Measurements from ENCODE around the gene ETV3.
A peak's percentile ranks its signal among the peaks of the same experiment; 100 is the strongest.
"Not testable (repeated sequence)": the region's sequence is repeated elsewhere in the genome, so short reads cannot be mapped to it uniquely, and the experiment has no call there.

The ETV3 gene

DNA sequence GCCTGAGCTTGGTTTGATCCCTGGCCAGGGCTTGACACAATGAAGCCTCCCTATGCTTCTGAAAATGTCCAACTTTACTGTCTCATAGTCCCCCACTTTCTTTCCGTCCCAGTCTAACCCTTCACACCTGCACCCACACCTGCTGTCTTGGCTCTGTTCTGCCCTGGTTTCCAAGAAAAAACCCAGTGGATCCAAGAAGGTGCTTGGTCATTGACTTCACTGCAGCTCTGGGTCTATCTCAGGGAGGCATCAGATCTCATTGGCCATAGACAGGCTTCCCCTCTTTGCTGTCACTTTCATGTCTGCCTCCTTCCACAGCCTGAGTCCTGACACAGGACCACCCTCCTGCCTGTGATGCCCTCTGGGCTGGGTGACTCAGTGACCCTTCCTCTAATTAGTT is 37.8 kb upstream of the ETV3 start:
- no peak overlapping the region for H3K4me3 ChIP-seq
- no peaks in the 10 kb centered on the region for H4K20me1 ChIP-seq
- peaks cover 65% of the 10 kb centered on the region for H3K4me1 ChIP-seq
- H3K27me3 ChIP-seq: no peaks in the 10 kb centered on the region
- H3K27ac ChIP-seq: no peak overlapping the region
- H3K9ac ChIP-seq: no peak overlapping the region
- H3K36me3 ChIP-seq: no peaks in the 10 kb centered on the region
- TF ChIP-seq Cebpa-rat (IDR thresholded peaks at IDR 0.05): no peak
- H3K9me3 ChIP-seq: no peaks in the 10 kb centered on the region
- H3K4me2 ChIP-seq: peak overlapping the region; percentile 83

DNA sequence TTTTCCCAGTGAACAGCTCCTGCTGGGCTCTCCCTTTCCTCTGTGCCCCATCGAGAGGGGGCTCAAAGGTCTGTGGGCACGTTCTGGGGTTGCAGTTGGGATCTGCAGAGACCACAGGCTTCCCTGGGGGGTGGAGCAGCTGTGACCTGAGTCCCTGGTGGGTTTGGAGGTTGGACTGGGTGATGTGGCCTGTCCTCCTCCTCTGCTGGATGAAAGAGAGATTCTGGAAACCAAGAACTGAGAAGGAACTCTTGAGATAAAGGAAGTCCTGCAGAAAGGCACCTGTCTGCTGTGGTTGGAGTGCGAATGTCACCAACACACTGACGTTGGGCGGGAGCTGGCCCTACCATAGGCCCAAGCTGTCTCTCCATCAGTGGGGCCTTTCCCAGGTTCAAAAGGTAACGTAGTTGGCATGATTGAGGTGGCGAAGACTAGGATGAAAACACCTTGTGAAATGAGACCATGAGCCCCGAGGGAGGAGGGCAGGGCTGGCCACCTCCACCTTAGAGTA is 35.8 kb upstream of the ETV3 start:
- H3K4me3 ChIP-seq: no peak overlapping the region
- peaks cover 61% of the 10 kb centered on the region for H3K4me1 ChIP-seq
- H3K36me3 ChIP-seq: no peaks in the 10 kb centered on the region
- no peaks in the 10 kb centered on the region for H3K27me3 ChIP-seq
- peak overlapping the region; percentile 82 for H3K4me2 ChIP-seq
- no peak overlapping the region; the same call in 1 of the 2 replicates for H3K9ac ChIP-seq
- no peak overlapping the region for H3K27ac ChIP-seq
- no peaks in the 10 kb centered on the region for H4K20me1 ChIP-seq
- no peaks in the 10 kb centered on the region for H3K9me3 ChIP-seq
- TF ChIP-seq Cebpa-rat (IDR thresholded peaks at IDR 0.05): no peak

DNA sequence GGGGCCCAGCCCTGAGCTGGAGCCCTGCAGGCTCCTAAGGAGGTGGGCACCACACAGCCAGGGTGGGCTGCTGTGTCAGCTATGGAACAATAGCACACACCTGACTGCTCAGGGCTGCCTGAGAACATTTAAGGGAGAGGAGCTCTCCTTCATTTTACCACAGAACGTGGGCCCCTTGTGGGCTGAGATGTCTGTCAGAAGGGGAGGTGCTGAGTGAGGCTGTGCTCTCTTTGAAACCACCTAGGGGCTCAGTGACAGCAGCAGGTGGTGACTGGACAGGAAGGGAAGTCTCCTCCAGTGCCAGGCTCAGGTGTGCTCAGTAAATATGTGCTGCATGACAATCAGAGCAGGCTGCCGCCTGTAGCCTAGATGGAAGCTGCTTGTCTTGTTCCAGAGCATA is 35.0 kb upstream of the ETV3 start:
- H3K9me3 ChIP-seq, H3K36me3 ChIP-seq, H3K4me3 ChIP-seq, H3K9ac ChIP-seq, H3K27ac ChIP-seq, H3K27me3 ChIP-seq, H4K20me1 ChIP-seq: not testable (repeated sequence)
- peak overlapping the region; percentile 82 for H3K4me2 ChIP-seq
- H3K4me1 ChIP-seq: peaks cover 56% of the 10 kb centered on the region

DNA sequence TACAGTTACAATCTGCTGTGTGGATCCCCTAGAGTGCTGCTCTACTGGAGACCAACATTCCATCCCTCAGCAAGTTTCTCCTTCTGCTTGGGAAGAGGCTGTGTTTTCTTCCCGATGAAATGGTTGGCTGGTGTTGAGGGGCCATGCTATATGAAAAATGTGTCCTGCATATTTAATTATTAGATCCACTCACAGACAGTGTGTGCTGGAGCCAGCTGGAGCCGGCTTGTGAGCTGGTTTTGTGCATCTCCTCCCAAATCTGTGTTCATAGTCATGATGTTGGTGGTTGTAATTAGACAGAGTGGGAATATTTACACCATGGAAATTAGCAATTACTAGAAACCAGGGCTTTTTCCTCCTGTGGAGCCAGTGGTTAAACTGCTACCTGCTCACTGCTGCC is 34.4 kb upstream of the ETV3 start:
- not testable (repeated sequence) for H3K27me3 ChIP-seq, H3K36me3 ChIP-seq, H3K4me3 ChIP-seq, H3K9me3 ChIP-seq, H4K20me1 ChIP-seq, H3K9ac ChIP-seq, H3K27ac ChIP-seq
- peaks cover 56% of the 10 kb centered on the region for H3K4me1 ChIP-seq
- H3K4me2 ChIP-seq: peak overlapping the region; percentile 82; the same call in 1 of the 2 replicates

DNA sequence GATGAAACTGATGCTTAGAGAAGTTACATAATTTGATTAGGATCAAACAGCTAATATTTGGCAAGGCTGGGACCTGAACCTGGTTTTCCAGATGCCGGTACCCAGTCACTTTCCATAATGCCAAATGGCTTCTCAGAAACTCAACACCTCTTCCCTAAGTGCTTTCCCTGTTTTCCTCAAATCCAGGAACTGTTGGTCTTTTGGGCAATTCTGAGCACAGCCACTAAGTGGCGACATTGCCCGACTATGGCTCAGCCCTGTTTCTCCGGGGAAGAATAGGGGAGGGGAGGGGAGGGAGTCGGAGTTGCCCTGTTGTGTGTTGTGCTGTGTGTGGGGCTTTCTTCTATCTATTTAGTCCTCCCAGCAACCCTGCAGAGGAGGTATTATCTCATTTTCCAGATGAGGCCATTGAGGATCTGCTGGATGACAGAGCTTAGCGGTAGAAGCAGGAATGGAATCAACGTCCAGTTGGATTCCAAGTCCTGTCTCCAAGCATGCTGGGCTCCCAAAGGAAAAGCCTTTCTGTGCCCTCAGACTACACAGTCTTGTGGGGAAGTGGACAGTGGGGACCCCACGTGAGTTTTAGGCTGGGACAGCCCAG is 33.8 kb upstream of the ETV3 start:
- not testable (repeated sequence) for H3K4me3 ChIP-seq, H3K9me3 ChIP-seq, H3K27ac ChIP-seq, H3K4me2 ChIP-seq, H4K20me1 ChIP-seq, H3K36me3 ChIP-seq, H3K9ac ChIP-seq
- H3K27me3 ChIP-seq: peaks cover 12% of the 10 kb centered on the region; the same call in 1 of the 2 replicates
- H3K4me1 ChIP-seq: peaks cover 56% of the 10 kb centered on the region

DNA sequence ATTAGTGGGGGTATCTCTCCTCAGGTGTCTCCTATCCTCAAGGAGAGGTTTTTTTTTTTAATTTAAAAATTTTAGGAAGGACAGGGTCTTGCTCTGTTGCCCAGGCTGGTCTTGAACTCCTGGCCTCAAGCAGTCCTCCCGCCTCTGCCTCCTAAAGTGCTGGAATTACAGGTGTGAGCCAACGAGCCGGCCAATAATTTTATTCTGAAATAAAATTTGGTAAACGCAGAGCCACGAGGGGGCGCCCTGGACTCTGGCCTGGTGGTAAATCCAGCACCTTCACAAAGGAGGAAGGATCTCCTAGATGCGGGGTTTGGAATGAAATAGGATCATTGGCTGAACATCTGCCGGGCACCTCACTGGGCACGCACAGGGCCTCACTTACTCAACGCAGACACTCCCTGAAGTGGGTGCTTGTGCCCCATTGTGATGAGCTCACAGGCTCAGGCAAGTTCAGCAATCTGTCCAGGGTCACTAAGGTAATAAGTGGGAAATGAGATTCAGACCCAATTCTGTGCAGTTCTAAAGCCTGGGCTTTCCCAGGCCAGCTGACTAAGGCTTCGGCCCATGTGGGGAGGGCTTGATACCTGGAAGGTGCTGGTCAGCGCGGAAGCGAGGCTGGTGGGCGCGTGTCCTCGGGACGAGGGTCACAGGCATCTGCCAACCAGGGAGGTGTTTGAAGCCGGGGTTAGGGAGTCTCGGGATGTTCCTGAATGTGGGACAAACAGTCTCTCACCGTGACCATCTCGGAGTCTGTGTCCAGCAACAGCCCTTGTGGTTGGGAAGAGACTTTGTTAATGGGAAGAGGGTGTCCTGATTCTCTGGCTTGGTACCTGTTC is 32.7 kb upstream of the ETV3 start:
- H3K27ac ChIP-seq: no peak overlapping the region
- H3K4me2 ChIP-seq: no peak overlapping the region
- H3K4me3 ChIP-seq: no peak overlapping the region
- H4K20me1 ChIP-seq: no peaks in the 10 kb centered on the region
- H3K36me3 ChIP-seq: no peaks in the 10 kb centered on the region
- no peaks in the 10 kb centered on the region for H3K9me3 ChIP-seq
- no peak overlapping the region for H3K9ac ChIP-seq
- H3K27me3 ChIP-seq: peaks cover 16% of the 10 kb centered on the region; the same call in 1 of the 2 replicates
- no peak for TF ChIP-seq Cebpa-rat (IDR thresholded peaks at IDR 0.05)
- peaks cover 50% of the 10 kb centered on the region for H3K4me1 ChIP-seq

DNA sequence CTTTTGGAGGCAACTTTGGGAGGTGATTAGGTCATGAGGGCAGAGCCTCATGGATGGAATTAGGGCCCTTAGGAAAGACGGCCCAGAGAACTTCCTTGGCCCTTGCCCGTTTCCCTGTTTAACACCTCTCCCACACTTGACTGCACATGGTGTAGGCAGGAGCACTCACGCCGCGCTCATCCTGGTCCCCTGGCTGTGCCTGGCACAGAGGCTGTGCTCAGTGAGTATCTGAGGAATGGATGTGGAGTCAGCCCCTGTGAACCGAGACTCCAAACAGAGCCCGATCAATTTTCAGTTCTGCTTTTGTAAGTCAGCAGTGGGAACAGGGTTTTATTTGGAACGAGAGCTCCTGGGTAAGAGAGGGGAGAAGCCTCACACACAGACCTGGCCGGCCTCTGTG is 29.8 kb upstream of the ETV3 start:
- TF ChIP-seq Cebpa-rat (IDR thresholded peaks at IDR 0.05): no peak
- Histone ChIP-seq H3K4me3 (no peak overlapping the region), H3K36me3 (no peaks in the 10 kb centered on the region), H3K27me3 (peaks cover 16% of the 10 kb centered on the region; the same call in 1 of the 2 replicates), H3K9me3 (no peaks in the 10 kb centered on the region), H3K4me1 (peaks cover 25% of the 10 kb centered on the region), H4K20me1 (no peaks in the 10 kb centered on the region), H3K27ac (no peak overlapping the region), H3K4me2 (peak overlapping the region; percentile 50), H3K9ac (no peak overlapping the region)

DNA sequence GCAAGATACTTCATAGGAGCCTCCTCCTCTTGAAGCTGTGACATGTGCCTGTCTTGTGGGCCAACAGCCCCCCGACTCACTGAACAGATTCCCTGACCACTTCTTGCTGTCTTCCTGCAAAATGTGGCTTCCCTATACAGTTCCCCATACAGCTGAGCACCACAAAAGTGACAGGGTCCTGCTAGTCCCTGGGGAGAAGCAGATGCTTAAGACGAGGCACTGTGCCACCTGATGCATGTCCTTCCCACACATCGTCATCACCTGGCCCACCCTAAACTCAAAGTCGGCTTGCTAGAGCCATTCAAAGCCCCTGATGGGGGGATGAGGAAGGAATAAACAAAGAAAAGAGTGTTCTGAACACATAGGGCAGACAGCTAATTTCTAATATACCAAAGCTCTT is 29.2 kb upstream of the ETV3 start:
- no peak overlapping the region for H3K4me3 ChIP-seq
- peaks cover 16% of the 10 kb centered on the region; the same call in 1 of the 2 replicates for H3K27me3 ChIP-seq
- no peak overlapping the region for H3K27ac ChIP-seq
- no peaks in the 10 kb centered on the region for H3K36me3 ChIP-seq
- H3K4me2 ChIP-seq: peak overlapping the region; percentile 50
- H3K9me3 ChIP-seq: no peaks in the 10 kb centered on the region
- H3K4me1 ChIP-seq: peaks cover 22% of the 10 kb centered on the region
- no peaks in the 10 kb centered on the region for H4K20me1 ChIP-seq
- no peak overlapping the region for H3K9ac ChIP-seq
- no peak for TF ChIP-seq Cebpa-rat (IDR thresholded peaks at IDR 0.05)

DNA sequence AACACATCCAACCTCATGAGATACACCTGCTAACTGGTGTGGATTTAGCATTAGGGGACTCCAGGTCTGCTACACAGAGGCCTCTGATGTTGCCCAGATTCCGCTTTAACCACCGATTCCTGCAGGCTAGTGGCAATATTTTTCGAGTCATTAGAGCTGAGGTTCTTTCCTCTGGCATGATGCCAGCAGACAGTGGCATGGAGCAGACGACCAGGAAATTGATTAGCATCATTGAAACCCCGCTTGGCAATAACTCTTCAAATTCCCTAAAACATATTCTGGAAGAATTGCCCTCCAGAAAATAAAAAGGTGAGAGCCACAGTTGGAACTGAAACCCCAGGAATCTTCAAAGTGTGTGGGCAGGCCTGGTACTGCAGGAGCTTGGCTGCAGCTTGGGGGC is 28.4 kb upstream of the ETV3 start:
- Histone ChIP-seq H3K4me3 (no peak overlapping the region), H3K4me2 (peak overlapping the region; percentile 50), H3K27me3 (peaks cover 16% of the 10 kb centered on the region; the same call in 1 of the 2 replicates), H3K27ac (no peak overlapping the region), H3K9ac (no peak overlapping the region), H3K9me3 (no peaks in the 10 kb centered on the region), H3K4me1 (peaks cover 22% of the 10 kb centered on the region), H4K20me1 (no peaks in the 10 kb centered on the region), H3K36me3 (no peaks in the 10 kb centered on the region)
- TF ChIP-seq Cebpa-rat (IDR thresholded peaks at IDR 0.05): no peak

Measured in BLaER1 (cell line).